B cell (primary cell): Measurements from ENCODE around the gene KCNIP1. TPM values are rescaled to one million over a fixed set of nuclear protein-coding genes. Genes with fewer than 3 reads are reported as not detected.

Source experiments
- ATAC-seq: fragments of 200-7000 bp; cut with Tn5 transposase; one replicate; pipeline ENCODE4 v1.10.0; 2021; ENCODE audit warnings: low read depth, mild to moderate bottlenecking, moderate number of reproducible peaks, moderate library complexity
- CTCF ChIA-PET: fragments of 350-600 bp; sonication (Branson Sonifier 250); formaldehyde crosslinking; loops from one replicate; lab custom pipeline; 2021; ENCODE audit warnings: antibody characterized with exemption, inconsistent platforms; lab: Charles Lee
- POLR2A ChIA-PET: fragments of 350-600 bp; sonication (Branson Sonifier 250); formaldehyde crosslinking; loops from one replicate; lab custom pipeline; 2021; ENCODE audit warnings: antibody characterized with exemption; lab: Charles Lee
- DNase-seq: peaks from one replicate; pipeline ENCODE4 v3.0.0; 2013
- H2AFZ ChIP-seq: 2 replicates; pipeline ENCODE4 v1.6.1; 2012; ENCODE audit warnings: mild to moderate bottlenecking, low read depth, low read length; ENCODE audit not compliant: insufficient read depth, poor library complexity, severe bottlenecking
- H3K27ac ChIP-seq, 2 donors: 1 replicate in 1 of 2; 2 replicates in 1 of 2; pipeline ENCODE4 v1.5.1; 2012 to 2013; ENCODE audit warnings: low read length in 2 of 2, mild to moderate bottlenecking in 2 of 2, moderate library complexity in 1 of 2
- H3K27me3 ChIP-seq, 4 experiments: fragments of 200-600 bp in 1 of 4; sonication (generic) in 1 of 4; replicated peaks in 1 of 4; 1 replicate in 2 of 4; 2 replicates in 2 of 4; pipeline versions ENCODE4 v1.6.1 to v1.7.0; 2013 to 2016; ENCODE audit warnings: low read length in 3 of 4, mild to moderate bottlenecking in 2 of 4, mixed read lengths in 1 of 4, moderate library complexity in 1 of 4; ENCODE audit not compliant: insufficient read depth in 4 of 4, control insufficient read depth in 3 of 4; ENCODE audit errors: control extremely low read depth in 1 of 4
- H3K36me3 ChIP-seq, 2 experiments: replicated peaks in 1 of 2; 1 replicate in 1 of 2; 2 replicates in 1 of 2; pipeline versions ENCODE4 v1.6.1 to v1.7.1; 2013; ENCODE audit warnings: low read length in 1 of 2; ENCODE audit not compliant: insufficient read depth in 2 of 2, control insufficient read depth in 1 of 2; ENCODE audit errors: control extremely low read depth in 1 of 2, extremely low read depth in 1 of 2
- H3K4me1 ChIP-seq, 2 donors: fragments of 200-600 bp in 1 of 2; sonication (generic) in 1 of 2; 1 replicate in 1 of 2; 2 replicates in 1 of 2; pipeline versions ENCODE4 v1.5.1 to v1.6.1; 2013 to 2017; ENCODE audit warnings: low read length in 2 of 2; ENCODE audit not compliant: control insufficient read depth in 2 of 2, insufficient read depth in 2 of 2
- H3K4me2 ChIP-seq: replicated peaks from 2 replicates; pipeline ENCODE3; 2012; ENCODE audit warnings: mild to moderate bottlenecking, low read depth, low read length; ENCODE audit not compliant: poor library complexity, severe bottlenecking
- H3K4me3 ChIP-seq, 5 experiments: fragments of 200-600 bp in 1 of 5; sonication (generic) in 1 of 5; 1 replicate in 3 of 5; 2 replicates in 2 of 5; pipeline versions ENCODE4 v1.5.1 to v1.7.0; 2011 to 2016; ENCODE audit warnings: low read length in 4 of 5, mild to moderate bottlenecking in 4 of 5, low read depth in 2 of 5, control low read depth in 1 of 5, moderate library complexity in 1 of 5; ENCODE audit not compliant: insufficient read depth in 1 of 5; ENCODE audit errors: control extremely low read depth in 1 of 5, extremely low read depth in 1 of 5
- H3K79me2 ChIP-seq: fragments of 200-600 bp; sonication (generic); one replicate; pipeline ENCODE4 v1.6.0; 2016; ENCODE audit warnings: low read length; ENCODE audit not compliant: control insufficient read depth, insufficient read depth
- H3K9ac ChIP-seq: fragments of 200-600 bp; sonication (generic); 2 replicates; pipeline ENCODE4 v1.6.1; 2017; ENCODE audit warnings: mild to moderate bottlenecking, low read length, moderate library complexity
- H3K9me3 ChIP-seq, 3 donors: one replicate each; pipeline versions ENCODE4 v1.6.1 to v1.7.1; 2013; ENCODE audit warnings: low read length in 2 of 3; ENCODE audit not compliant: control insufficient read depth in 2 of 3, insufficient read depth in 1 of 3; ENCODE audit errors: control extremely low read depth in 1 of 3
- H4K20me1 ChIP-seq: 2 replicates; pipeline ENCODE4 v1.6.0; 2012; ENCODE audit warnings: mild to moderate bottlenecking, low read length; ENCODE audit not compliant: insufficient read depth, control insufficient read depth, poor library complexity, severe bottlenecking
- H3K27ac Mint-ChIP-seq: one replicate; pipeline ENCODE4 v1.8.0; 2021; ENCODE audit warnings: mixed read lengths
- H3K27me3 Mint-ChIP-seq: one replicate; pipeline ENCODE4 v1.8.0; 2021; ENCODE audit warnings: mixed read lengths
- H3K4me1 Mint-ChIP-seq: one replicate; pipeline ENCODE4 v1.8.0; 2021; ENCODE audit warnings: mixed read lengths
- H3K4me3 Mint-ChIP-seq: one replicate; pipeline ENCODE4 v1.8.0; 2021; ENCODE audit warnings: mixed read lengths
- H3K9me3 Mint-ChIP-seq: one replicate; pipeline ENCODE4 v1.8.0; 2022; ENCODE audit warnings: mixed read lengths; ENCODE audit not compliant: insufficient read depth
- CTCF ChIP-seq: fragments of 200-600 bp; IDR thresholded peaks from one replicate; pipeline ENCODE4 v1.8.0; 2022; ENCODE audit warnings: antibody characterized with exemption, mild to moderate bottlenecking
- EZH2 ChIP-seq: IDR thresholded peaks from 2 replicates; pipeline ENCODE4 v1.6.1; 2012; ENCODE audit warnings: borderline replicate concordance, low read depth, mild to moderate bottlenecking, moderate library complexity, low read length; ENCODE audit not compliant: insufficient read depth, poor library complexity, severe bottlenecking
- WGBS: methylation state at CpG from one replicate; pipeline ENCODE4 v1.1.5; 2013; ENCODE audit warnings: missing lambda C conversion rate; ENCODE audit not compliant: insufficient coverage; 5-methylcytosine and 5-hydroxymethylcytosine counted together
- intact Hi-C: fragments of 100-400 bp; cut with micrococcal nuclease; formaldehyde crosslinking; loops from one replicate; pipeline ENCODE4 v1.10.0; 2022
- polyA plus RNA-seq: library from polyadenylated mRNA; depleted of rRNA; stranded (reverse); fragments of >200 nt; gene quantifications from 2 replicates; pipeline ENCODE4 v1.2.3, GENCODE V29; 2012
- total RNA-seq, 2 donors: library from RNA; stranded (reverse); fragments of 120-200 nt in 1 of 2; gene quantifications; 1 replicate in 1 of 2; 2 replicates in 1 of 2; pipeline versions ENCODE4 v1.2.3 to v1.2.4, GENCODE V29; 2013 to 2022

The KCNIP1 gene
- total and polyA plus RNA-seq, 2 donors (not counting 1 experiment from before 2014, with no cell fraction given) = not detected

GRCh38 chr5:170552621-170553115 is 48.8 kb downstream of the KCNIP1 start:
- intact Hi-C loops = no loop called here
- ChIA-PET POLR2A (no interaction called here), CTCF (no interaction called here)
- DNase-seq = no peak
- Histone ChIP-seq H3K9me3 (peaks cover 0 to 6% (median 0%) of the 10 kb centered on the region in 3 donors), H3K4me1 (no peaks in the 10 kb centered on the region), H3K9ac (no peak overlapping the region), H4K20me1 (no peaks in the 10 kb centered on the region), H3K4me2 (no peak overlapping the region), H3K36me3 (no peaks in the 10 kb centered on the region), H3K4me3 (no peak overlapping the region), H3K27me3 (peaks cover 0 to 20% (median 0%) of the 10 kb centered on the region in 4 experiments), H2AFZ (no peak overlapping the region), H3K79me2 (no peaks in the 10 kb centered on the region), H3K27ac (no peak overlapping the region)
- peaks cover 11% of the 10 kb centered on the region for H3K27me3 Mint-ChIP-seq
- ATAC-seq = no peak
- TF ChIP-seq CTCF = no peak
- no peak for TF ChIP-seq EZH2
- no peak overlapping the region for H3K27ac Mint-ChIP-seq
- H3K9me3 Mint-ChIP-seq = no peaks in the 10 kb centered on the region
- H3K4me3 Mint-ChIP-seq = no peak overlapping the region
- H3K4me1 Mint-ChIP-seq = no peaks in the 10 kb centered on the region
- WGBS = 5% methylated on average over 9 of the region's 12 CpGs

- Histone ChIP-seq H3K4me2 (no peak overlapping the region), H4K20me1 (no peaks in the 10 kb centered on the region), H3K4me3 (no peak overlapping the region), H3K27ac (no peak overlapping the region), H2AFZ (no peak overlapping the region), H3K9me3 (peaks cover 0 to 6% (median 0%) of the 10 kb centered on the region in 3 donors), H3K9ac (no peak overlapping the region), H3K4me1 (no peaks in the 10 kb centered on the region), H3K36me3 (no peaks in the 10 kb centered on the region), H3K79me2 (no peaks in the 10 kb centered on the region), H3K27me3 (peaks cover 0 to 20% (median 0%) of the 10 kb centered on the region in 4 experiments)
- Mint-ChIP-seq H3K27ac (no peak overlapping the region), H3K27me3 (peaks cover 9% of the 10 kb centered on the region), H3K4me1 (no peaks in the 10 kb centered on the region), H3K9me3 (no peaks in the 10 kb centered on the region), H3K4me3 (no peak overlapping the region)
- CTCF ChIA-PET = no interaction called here
- POLR2A ChIA-PET = no interaction called here
- DNase-seq (no peak), ATAC-seq (no peak)
- intact Hi-C loops = no loop called here
- TF ChIP-seq CTCF (no peak), EZH2 (no peak)
- WGBS = 59% methylated on average over 3 of the region's 4 CpGs
These were observed 49.4 kb downstream of the KCNIP1 start for GRCh38 chr5:170553218-170553617.
